ENCODE data around the gene MYPN. TPM values are rescaled to one million over a fixed set of nuclear protein-coding genes. Genes with fewer than 3 reads are reported as not detected.

Gene MYPN
- polyA plus RNA-seq, 2 of the 4 experiments (the other 2 are of a cell fraction) = 1.5 to 2.1 TPM

- ChIA-PET POLR2A (no interaction called here), CTCF (interaction anchor here (0.8 to 2.8 kb wide), 5 partner anchors 9 to 135 kb away, joined by 3 to 15 read pairs (median 8); no protein-coding TSS in a partner anchor)
- ATAC-seq (no peak), DNase-seq (ENCODE audit: low read depth in 1 of 2, low spot score in 1 of 2) (no peak), FAIRE-seq (no peak)
- TF ChIP-seq SMC3 (IDR thresholded peaks at IDR 0.05) = no peak
- TF ChIP-seq HEYL (CRISPR knock-in tag; IDR thresholded peaks at IDR 0.05) = no peak
- no peak for TF ChIP-seq TFCP2L1 (CRISPR knock-in tag; IDR thresholded peaks at IDR 0.05)
- TF ChIP-seq ZNF302 (CRISPR knock-in tag; IDR thresholded peaks at IDR 0.05) = no peak
- TF ChIP-seq ZSCAN20 (CRISPR knock-in tag; IDR thresholded peaks at IDR 0.05) = no peak
- TF ChIP-seq GATA3 (IDR thresholded peaks at IDR 0.05; ENCODE audit: borderline replicate concordance) = no peak
- no peak for TF ChIP-seq HMGXB4 (CRISPR knock-in tag; IDR thresholded peaks at IDR 0.05; ENCODE audit: borderline replicate concordance)
- Histone ChIP-seq H3K27ac (no peak overlapping the region), H3K4me1 (peaks cover 11% of the 10 kb centered on the region; the same call in 1 of the 3 replicates), H3K9me3 (no peaks in the 10 kb centered on the region), H3K4me2 (no peak overlapping the region), H3K4me3 (no peak overlapping the region)
- 72% methylated on average over 3 of the region's 3 CpGs for WGBS (ENCODE audit: missing lambda C conversion rate)
These were observed 57.7 kb downstream of the MYPN start for GRCh38 chr10:68166871-68167585.

GRCh38 chr10:68167586-68168189 is 58.4 kb downstream of the MYPN start:
- no peak for DNase-seq (ENCODE audit: low read depth in 1 of 2, low spot score in 1 of 2)
- WGBS (ENCODE audit: missing lambda C conversion rate) = 93% methylated on average over 6 of the region's 6 CpGs
- TF ChIP-seq HEYL (CRISPR knock-in tag; IDR thresholded peaks at IDR 0.05) (no peak), EP300 (IDR thresholded peaks at IDR 0.05) (no peak), POLR2A (IDR thresholded peaks at IDR 0.05; ENCODE audit: low read length) (no peak), ESRRA (IDR thresholded peaks at IDR 0.05; ENCODE audit: borderline replicate concordance, low read length) (no peak), RFX5 (IDR thresholded peaks at IDR 0.05) (no peak), ATOH8 (CRISPR knock-in tag; IDR thresholded peaks at IDR 0.05; ENCODE audit: low read depth) (no peak), JUNB (IDR thresholded peaks at IDR 0.05) (no peak), MAX (IDR thresholded peaks at IDR 0.05) (no peak), RCOR1 (IDR thresholded peaks at IDR 0.05; ENCODE audit: low read depth, low read length) (no peak), BHLHE40 (IDR thresholded peaks at IDR 0.05; ENCODE audit: low read depth, low read length) (no peak), JUN (IDR thresholded peaks at IDR 0.05) (no peak), NR3C1 (IDR thresholded peaks at IDR 0.05) (no peak)
- Histone ChIP-seq H3K4me1 (peaks cover 11% of the 10 kb centered on the region; the same call in 1 of the 3 replicates), H3K4me2 (no peak overlapping the region), H3K27ac (no peak overlapping the region), H3K4me3 (no peak overlapping the region), H3K9me3 (no peaks in the 10 kb centered on the region)
- ChIA-PET POLR2A (no interaction called here), CTCF (interaction anchor here (1.0 to 2.1 kb wide), 4 partner anchors 8 to 45 kb away, joined by 3 to 15 read pairs (median 6); no protein-coding TSS in a partner anchor)
- ATAC-seq = no peak
- no peak for FAIRE-seq

- Histone ChIP-seq H3K9me3 (no peaks in the 10 kb centered on the region), H3K4me2 (no peak overlapping the region), H3K4me1 (peaks cover 11% of the 10 kb centered on the region; the same call in 1 of the 3 replicates), H3K4me3 (no peak overlapping the region), H3K27ac (no peak overlapping the region)
- 82% methylated on average over 1 of the region's 1 CpG for WGBS (ENCODE audit: missing lambda C conversion rate)
- FAIRE-seq (no peak), ATAC-seq (no peak), DNase-seq (ENCODE audit: low read depth in 1 of 2, low spot score in 1 of 2) (no peak)
- CTCF ChIA-PET = interaction anchor here (2.5 kb wide), 1 partner anchor 15 kb away, joined by 9 read pairs; no protein-coding TSS in a partner anchor
- POLR2A ChIA-PET = no interaction called here
- no peak for TF ChIP-seq POLR2A (IDR thresholded peaks at IDR 0.05; ENCODE audit: low read length)
- no peak for TF ChIP-seq ATOH8 (CRISPR knock-in tag; IDR thresholded peaks at IDR 0.05; ENCODE audit: low read depth)
- TF ChIP-seq RFX5 (IDR thresholded peaks at IDR 0.05) = no peak
These were observed 62.3 kb downstream of the MYPN start for GRCh38 chr10:68171539-68172080.
